LNCaP clone FGC (cell line): ENCODE measurements around the gene TFAP2A.
A peak's percentile ranks its signal among the peaks of the same experiment; 100 is the strongest.

Experiments used
- DNase-seq: peaks from one replicate; pipeline ENCODE4 v3.0.0-alpha.2; 2011; ENCODE audit warnings: low read depth
- H3K4me3 ChIP-seq: 2 replicates; pipeline ENCODE4 v1.5.1; 2011; ENCODE audit warnings: mild to moderate bottlenecking, low read depth, low read length, control low read depth
- TF ChIP-seq, protein P1 (sequence below): IDR thresholded peaks from 2 replicates; pipeline ENCODE4 v1.5.1; 2012; ENCODE audit warnings: mild to moderate bottlenecking; ENCODE audit not compliant: control insufficient read depth, insufficient read depth; ENCODE audit errors: extremely low read depth

TFAP2A gene

DNA sequence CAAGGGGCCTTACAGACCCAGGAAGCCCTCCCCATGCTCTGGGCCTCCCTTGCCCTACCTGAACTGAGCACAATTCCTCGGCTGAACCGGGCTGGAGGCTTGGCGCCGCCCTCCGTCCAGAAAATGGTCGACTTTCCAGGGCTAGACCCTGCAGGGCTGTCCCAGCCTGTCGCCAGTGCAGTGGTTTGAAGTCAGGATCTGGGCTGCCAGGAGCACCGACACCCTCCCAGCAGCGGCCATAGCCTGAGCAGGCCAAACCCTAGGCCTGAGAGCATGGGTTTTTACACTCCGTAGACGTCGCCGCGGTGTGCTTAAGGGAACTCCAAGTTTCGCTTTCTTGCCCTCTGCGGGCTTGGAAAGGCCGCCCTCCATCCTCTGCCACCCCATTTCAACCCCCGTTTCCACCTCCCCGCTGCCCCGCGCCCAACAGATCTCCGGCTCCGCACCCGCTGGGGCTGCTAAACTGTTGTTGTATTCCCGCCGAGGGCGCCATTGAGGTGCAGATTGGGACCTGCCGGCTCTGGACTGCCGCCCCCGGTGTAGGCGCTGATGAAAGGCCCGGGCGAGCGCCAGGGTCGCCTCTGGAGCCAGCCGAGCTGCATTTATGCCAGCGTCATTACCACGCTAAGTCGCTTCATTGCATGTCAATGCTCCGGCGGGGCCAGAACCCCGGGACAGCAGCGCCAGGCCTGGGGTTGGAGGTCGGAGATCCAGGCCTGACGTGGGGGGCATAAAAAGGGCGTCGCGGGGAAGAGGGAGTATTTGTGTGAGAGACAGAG lies 2.2 kb upstream of the TFAP2A start:
- TF ChIP-seq, protein P1, sequence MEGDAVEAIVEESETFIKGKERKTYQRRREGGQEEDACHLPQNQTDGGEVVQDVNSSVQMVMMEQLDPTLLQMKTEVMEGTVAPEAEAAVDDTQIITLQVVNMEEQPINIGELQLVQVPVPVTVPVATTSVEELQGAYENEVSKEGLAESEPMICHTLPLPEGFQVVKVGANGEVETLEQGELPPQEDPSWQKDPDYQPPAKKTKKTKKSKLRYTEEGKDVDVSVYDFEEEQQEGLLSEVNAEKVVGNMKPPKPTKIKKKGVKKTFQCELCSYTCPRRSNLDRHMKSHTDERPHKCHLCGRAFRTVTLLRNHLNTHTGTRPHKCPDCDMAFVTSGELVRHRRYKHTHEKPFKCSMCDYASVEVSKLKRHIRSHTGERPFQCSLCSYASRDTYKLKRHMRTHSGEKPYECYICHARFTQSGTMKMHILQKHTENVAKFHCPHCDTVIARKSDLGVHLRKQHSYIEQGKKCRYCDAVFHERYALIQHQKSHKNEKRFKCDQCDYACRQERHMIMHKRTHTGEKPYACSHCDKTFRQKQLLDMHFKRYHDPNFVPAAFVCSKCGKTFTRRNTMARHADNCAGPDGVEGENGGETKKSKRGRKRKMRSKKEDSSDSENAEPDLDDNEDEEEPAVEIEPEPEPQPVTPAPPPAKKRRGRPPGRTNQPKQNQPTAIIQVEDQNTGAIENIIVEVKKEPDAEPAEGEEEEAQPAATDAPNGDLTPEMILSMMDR = no peak
- DNase-seq = no peak
- H3K4me3 ChIP-seq = no peak overlapping the region

DNA sequence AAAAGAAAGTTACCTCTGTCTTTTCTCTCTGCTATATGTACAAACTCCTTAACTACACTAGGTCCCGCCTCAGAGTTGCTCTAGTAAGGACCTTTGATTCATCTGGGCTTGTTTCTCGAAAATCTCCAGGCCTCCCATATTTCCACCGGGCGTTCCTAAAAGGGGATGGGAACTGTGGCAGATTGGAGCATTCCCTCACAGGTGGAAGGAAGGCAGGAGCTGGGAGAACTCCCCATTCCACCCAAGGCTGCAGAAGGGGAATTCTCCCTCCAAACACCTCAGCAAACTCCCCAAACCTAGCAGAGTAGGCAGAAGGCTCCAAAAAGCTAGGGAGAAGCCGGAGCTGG lies 1.6 kb upstream of the TFAP2A start:
- no peak overlapping the region for H3K4me3 ChIP-seq
- DNase-seq = no peak

DNA sequence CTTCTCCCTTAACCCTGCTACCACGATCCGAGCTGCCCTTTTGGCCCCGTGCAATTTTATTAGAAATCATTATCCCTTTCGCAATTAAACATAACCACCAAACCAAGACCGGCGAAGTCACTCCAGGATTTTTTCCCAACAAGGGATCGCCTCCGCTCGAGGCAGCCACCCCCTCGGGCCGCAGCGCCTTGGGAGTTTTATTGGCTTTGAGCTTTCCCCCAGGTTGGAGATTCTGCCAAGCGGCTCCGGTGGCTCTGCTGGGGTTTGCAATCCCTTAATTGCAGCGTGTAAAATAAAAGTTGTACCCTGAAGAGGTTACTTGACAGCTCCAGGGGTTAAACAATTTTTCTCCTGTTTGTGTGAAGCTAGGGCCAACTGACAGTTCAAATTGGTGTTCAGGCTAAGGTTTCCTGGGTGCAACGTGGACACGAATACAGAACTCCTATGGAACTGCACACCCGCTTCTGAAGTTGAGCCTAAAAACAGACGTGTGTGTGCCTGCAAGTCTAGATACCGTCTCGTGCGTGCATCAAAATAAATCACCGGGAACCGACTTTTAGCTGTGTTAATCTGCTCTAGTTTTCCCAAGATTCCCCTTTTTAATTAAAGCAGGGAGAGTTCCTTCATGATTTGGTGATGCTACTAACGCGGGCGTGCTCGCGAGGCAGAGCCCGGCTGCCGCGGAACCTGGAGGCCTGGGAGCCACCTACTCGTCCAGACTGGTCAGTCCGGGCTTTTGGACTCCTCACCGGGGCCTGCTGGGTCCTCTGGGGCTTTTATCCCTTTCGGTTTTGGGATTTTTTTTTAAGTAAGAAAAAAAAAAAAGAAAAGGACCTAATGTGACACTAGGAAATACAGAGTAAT lies 975 bp upstream of the TFAP2A start:
- H3K4me3 ChIP-seq = peak overlapping the region; percentile 75; the same call in 1 of the 2 replicates
- no peak for DNase-seq
- TF ChIP-seq, protein P1 = no peak

More for the DNA sequence above, 1.6 kb upstream of the TFAP2A start:
- TF ChIP-seq, protein P1 = no peak

DNA sequence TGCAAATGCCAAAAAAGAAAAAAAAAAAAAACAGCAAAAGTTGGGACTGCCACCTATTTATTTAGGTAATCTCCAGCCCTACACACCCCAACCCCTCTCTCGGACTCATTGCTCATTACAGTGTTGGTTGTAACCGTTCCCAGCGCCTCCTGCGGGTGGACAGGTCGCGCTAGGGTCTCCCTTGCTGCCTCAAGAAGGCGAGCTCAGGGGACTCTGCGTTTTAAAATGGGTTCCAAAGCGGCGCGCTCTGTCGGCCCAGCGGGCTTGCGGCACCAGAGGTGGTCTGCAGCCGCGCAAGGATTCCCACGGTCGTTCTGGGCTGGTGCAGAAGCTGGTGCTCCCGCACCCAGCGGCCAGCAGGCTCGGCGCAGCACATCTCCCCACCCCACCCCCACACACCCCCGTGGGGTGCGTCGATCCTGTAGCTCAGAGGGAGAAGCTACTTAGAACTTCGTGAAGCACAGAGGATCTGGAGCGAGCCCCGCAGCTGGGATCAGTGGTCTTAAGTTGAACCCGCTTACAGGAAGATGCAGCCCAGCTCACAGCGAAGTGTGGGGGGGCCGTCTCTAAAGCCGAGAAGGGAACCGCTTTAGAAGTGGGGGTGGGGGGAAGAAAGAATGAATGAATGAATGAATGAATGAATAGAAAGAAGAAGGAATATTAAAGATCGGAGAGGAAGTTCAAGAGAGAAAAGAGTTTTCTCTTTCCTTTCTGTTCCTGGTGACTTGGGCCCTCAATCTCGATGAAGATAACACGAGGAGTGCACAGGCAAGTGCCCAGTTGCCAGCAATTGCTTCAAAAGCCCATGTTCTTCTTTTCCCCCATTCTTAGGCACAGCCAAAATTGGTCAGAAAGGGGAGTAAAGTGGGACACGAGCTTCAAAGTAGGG lies 780 bp downstream of the TFAP2A start:
- H3K4me3 ChIP-seq = peak overlapping the region; percentile 75
- TF ChIP-seq, protein P1 = peak; percentile 42
- DNase-seq = no peak

DNA sequence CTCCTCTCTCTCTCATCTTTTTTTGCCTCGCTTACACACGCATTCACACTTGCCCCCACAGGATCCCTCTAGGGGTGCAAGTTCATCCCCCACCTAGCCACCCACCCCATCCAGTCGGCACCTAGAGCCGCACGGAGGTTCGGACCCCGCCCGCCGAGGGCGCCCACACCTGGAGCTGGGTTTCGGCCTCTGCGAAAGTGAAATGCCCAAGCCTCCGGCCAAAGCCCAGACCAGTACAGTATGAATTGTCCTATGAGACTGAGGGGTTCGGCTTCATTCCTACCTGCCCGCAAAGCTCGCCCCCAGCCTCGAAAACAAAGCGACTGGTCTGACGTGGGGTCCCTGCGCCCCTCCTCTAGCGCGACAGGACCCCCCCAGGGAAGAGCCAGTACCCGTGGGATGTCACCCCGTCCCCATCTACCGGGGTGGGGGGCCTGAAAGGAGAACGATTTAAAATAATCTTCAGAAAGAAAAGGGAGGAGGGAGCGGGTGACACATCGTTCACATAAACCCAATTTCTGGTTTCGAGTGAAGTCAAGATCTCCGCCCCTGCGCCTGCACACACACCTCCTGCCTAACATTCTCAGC lies 1.5 kb downstream of the TFAP2A start:
- no peak for DNase-seq
- TF ChIP-seq, protein P1 = no peak
- peak overlapping the region; percentile 75 for H3K4me3 ChIP-seq

DNA sequence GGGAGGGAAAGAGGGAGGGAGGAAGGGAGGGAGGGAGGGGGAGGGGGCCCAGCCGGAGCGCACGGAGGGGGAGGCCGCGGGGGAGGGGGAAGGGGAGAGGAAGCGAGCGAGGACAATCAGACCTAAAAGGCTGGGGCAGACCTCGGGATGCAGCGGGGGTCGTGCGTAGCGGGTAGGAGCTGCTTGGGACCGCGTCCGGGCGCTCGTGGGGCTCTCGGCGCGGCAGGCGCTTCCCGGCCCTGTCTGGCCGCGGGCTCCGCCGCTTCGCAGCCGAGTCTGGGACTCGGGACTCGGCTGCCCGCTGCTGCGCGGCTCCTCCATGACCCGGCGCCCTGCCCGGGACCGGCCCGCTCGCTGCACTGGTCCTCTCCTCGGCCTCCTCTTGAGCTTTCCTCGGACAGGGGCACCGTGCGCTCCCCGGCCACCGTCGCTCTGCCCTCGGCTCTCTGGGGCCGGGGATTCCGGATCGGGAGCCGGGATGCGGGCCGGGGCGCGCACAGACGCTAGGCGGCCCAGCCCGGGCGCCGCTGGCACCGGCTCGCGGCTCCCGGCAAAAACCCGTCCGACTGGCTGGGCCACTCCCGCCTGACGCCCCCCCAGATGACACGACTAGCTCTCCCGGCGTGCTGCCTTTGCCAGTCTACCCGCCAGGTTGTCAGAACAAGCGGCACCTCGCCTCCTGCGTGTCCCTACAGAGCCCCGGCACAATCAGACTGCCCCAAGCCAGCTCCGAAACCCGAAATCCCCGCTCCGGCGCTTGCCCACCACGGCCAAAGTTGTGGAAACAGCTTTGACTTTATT lies 2.2 kb downstream of the TFAP2A start:
- no peak for DNase-seq
- TF ChIP-seq, protein P1 = peak; percentile 22; the same call in 1 of the 2 replicates
- peak overlapping the region; percentile 75 for H3K4me3 ChIP-seq
